Measurements from ENCODE around the gene TARP.

- TF ChIP-seq CTCF (IDR thresholded peaks at IDR 0.05; ENCODE audit: low read depth, low read length, missing input control) (no peak), JUND (IDR thresholded peaks at IDR 0.05) (no peak)
Measured at GRCh38 chr7:38315410-38315809, 42.0 kb upstream of the TARP start.
